Endothelial cell of umbilical vein (primary cell): Measurements from ENCODE around the gene SNCAIP. TPM values are rescaled to one million over a fixed set of nuclear protein-coding genes. Genes with fewer than 3 reads are reported as not detected.

Experiments used
- BruUV-seq: library from RNA; stranded (reverse); fragments of 400-500 nt; replicated peaks from 2 replicates; lab custom pipeline; 2021; lab: Mats Ljungman, UMichigan
- CTCF ChIA-PET: fragments of 300-600, 350-600 bp; sonication (Branson Sonifier 250); formaldehyde crosslinking; loops from one replicate; lab custom pipeline; 2021; ENCODE audit warnings: antibody characterized with exemption, inconsistent platforms; lab: Charles Lee
- POLR2A ChIA-PET: fragments of 300-600, 350-600 bp; sonication (Branson Sonifier 250); formaldehyde crosslinking; loops from one replicate; lab custom pipeline; 2021; ENCODE audit warnings: antibody characterized with exemption, inconsistent platforms; lab: Charles Lee
- DNase-seq: peaks from one replicate; pipeline ENCODE4 v3.0.0-alpha.2; 2011; ENCODE audit warnings: low read depth, low spot score
- FAIRE-seq: peaks from 2 replicates; lab custom pipeline; 2011; peaks lifted over from hg19 to GRCh38; lab: Jason Lieb, UNC
- H2AFZ ChIP-seq: 2 replicates; pipeline ENCODE4 v1.6.0; 2012; ENCODE audit warnings: low read depth, low read length, control low read depth, inconsistent platforms
- H3K27ac ChIP-seq: 2 replicates; pipeline ENCODE4 v1.5.1; 2011; ENCODE audit warnings: low read depth, mild to moderate bottlenecking, control low read depth, low read length, moderate library complexity; ENCODE audit not compliant: insufficient read depth
- H3K27me3 ChIP-seq, 2 experiments: 2 replicates each; pipeline versions ENCODE4 v1.6.0 to v1.6.1; 2011; ENCODE audit warnings: low read length in 2 of 2, mixed read lengths in 1 of 2; ENCODE audit not compliant: control insufficient read depth in 2 of 2, insufficient read depth in 2 of 2
- H3K36me3 ChIP-seq, 2 experiments: 2 replicates in 1 of 2; 3 replicates in 1 of 2; pipeline ENCODE4 v1.5.1; 2011; ENCODE audit warnings: low read length in 2 of 2, mild to moderate bottlenecking in 1 of 2, moderate library complexity in 1 of 2; ENCODE audit not compliant: control insufficient read depth in 2 of 2, insufficient read depth in 2 of 2; ENCODE audit errors: extremely low read depth in 1 of 2
- H3K4me1 ChIP-seq: 3 replicates; pipeline ENCODE4 v1.5.1; 2011; ENCODE audit warnings: mild to moderate bottlenecking, low read length; ENCODE audit not compliant: control insufficient read depth, insufficient read depth; ENCODE audit errors: extremely low read depth
- H3K4me2 ChIP-seq: 2 replicates; pipeline ENCODE4 v1.6.1; 2011; ENCODE audit warnings: low read length, control low read depth, mixed read lengths; ENCODE audit not compliant: insufficient read depth
- H3K4me3 ChIP-seq, 3 experiments: fragments of 200-600 bp in 1 of 3; sonication (generic), shearing (Covaris generic) in 1 of 3; replicated peaks in 1 of 3; 2 replicates each; pipeline ENCODE4 v1.5.1; 2011 to 2016; ENCODE audit warnings: control low read depth in 3 of 3, low read length in 3 of 3, mild to moderate bottlenecking in 2 of 3, inconsistent platforms in 1 of 3, low read depth in 1 of 3, moderate library complexity in 1 of 3; ENCODE audit not compliant: insufficient read depth in 1 of 3
- H3K79me2 ChIP-seq: 2 replicates; pipeline ENCODE4 v1.6.0; 2012; ENCODE audit warnings: low read length, inconsistent platforms; ENCODE audit not compliant: control insufficient read depth, insufficient read depth
- H3K9ac ChIP-seq: replicated peaks from 2 replicates; pipeline ENCODE3; 2011; ENCODE audit warnings: low read length, control low read depth; ENCODE audit not compliant: insufficient read depth; ENCODE audit errors: extremely low read depth
- H3K9me1 ChIP-seq: replicated peaks from 3 replicates; pipeline ENCODE4 v1.6.0; 2011; ENCODE audit warnings: mild to moderate bottlenecking, low read length; ENCODE audit not compliant: control insufficient read depth, insufficient read depth; ENCODE audit errors: extremely low read depth
- H3K9me3 ChIP-seq: replicated peaks from 2 replicates; pipeline ENCODE4 v1.5.1; 2012; ENCODE audit warnings: low read length, inconsistent platforms; ENCODE audit not compliant: control insufficient read depth, insufficient read depth
- H4K20me1 ChIP-seq: replicated peaks from 2 replicates; pipeline ENCODE3; 2011; ENCODE audit warnings: mild to moderate bottlenecking, low read length; ENCODE audit not compliant: control insufficient read depth, insufficient read depth; ENCODE audit errors: extremely low read depth
- EZH2 ChIP-seq: IDR thresholded peaks from 2 replicates; pipeline ENCODE4 v1.6.1; 2012; ENCODE audit warnings: borderline replicate concordance, low read depth, mild to moderate bottlenecking, moderate library complexity, low read length, inconsistent platforms; ENCODE audit not compliant: severe bottlenecking
- FOS ChIP-seq: IDR thresholded peaks from 2 replicates; pipeline ENCODE4 v1.6.1; 2011; ENCODE audit warnings: mild to moderate bottlenecking, low read length, moderate library complexity, borderline replicate concordance; ENCODE audit not compliant: insufficient read depth
- GATA2 ChIP-seq: IDR thresholded peaks from 2 replicates; pipeline ENCODE4 v1.7.0; 2011; ENCODE audit warnings: low read depth, mild to moderate bottlenecking, moderate library complexity, mixed read lengths, low read length; ENCODE audit not compliant: insufficient read length, insufficient read depth
- JUN ChIP-seq: IDR thresholded peaks from 2 replicates; pipeline ENCODE4 v1.6.1; 2011; ENCODE audit warnings: borderline replicate concordance, low read depth; ENCODE audit not compliant: insufficient read length, insufficient read depth
- MYC ChIP-seq: IDR thresholded peaks from one replicate; pipeline ENCODE4 v1.6.1; 2011; ENCODE audit warnings: mild to moderate bottlenecking, low read depth, low read length
- POLR2A ChIP-seq: IDR thresholded peaks from 2 replicates; pipeline ENCODE4 v1.6.1; 2012; ENCODE audit warnings: low read depth, mild to moderate bottlenecking, control low read depth, low read length
- POLR2AphosphoS5 ChIP-seq: IDR thresholded peaks from 2 replicates; pipeline ENCODE4 v1.6.1; 2012; ENCODE audit warnings: low read depth, mild to moderate bottlenecking, control low read depth, low read length, moderate library complexity; ENCODE audit not compliant: insufficient read depth
- dilution Hi-C: fragments of 300-500 bp; cut with MboI; formaldehyde crosslinking; loops from one replicate; pipeline ENCODE4 v1.15.0; 2019; ENCODE audit warnings: low sequenced_read_pairs; ENCODE audit not compliant: extremely low pct_ligation_motif_present
- intact Hi-C: fragments of 100-400 bp; cut with micrococcal nuclease; formaldehyde crosslinking; loops from one replicate; pipeline ENCODE4 v1.10.0; 2022
- polyA plus RNA-seq, 4 experiments: library from polyadenylated mRNA; depleted of rRNA in 3 of 4; stranded (reverse) in 3 of 4; unstranded in 1 of 4; fragments of >200 nt; gene quantifications; 2 replicates each; pipeline versions ENCODE4 v1.2.1 to v1.2.3, GENCODE V29; 2011 to 2012; ENCODE audit warnings: missing spikeins in 1 of 4
- total RNA-seq: library from RNA; stranded (reverse); gene quantifications from 2 replicates; pipeline ENCODE4 v1.2.3, GENCODE V29; 2021
- TF ChIP-seq, protein P1 (sequence below): IDR thresholded peaks from 2 replicates; pipeline ENCODE4 v1.6.1; 2011; ENCODE audit not compliant: insufficient read depth, insufficient read length
- TF ChIP-seq, protein P2 (sequence below), 2 donors: IDR thresholded peaks; 1 replicate in 1 of 2; 2 replicates in 1 of 2; pipeline ENCODE4 v1.5.1; 2011; ENCODE audit warnings: low read length in 2 of 2, mild to moderate bottlenecking in 2 of 2, moderate library complexity in 2 of 2, control low read depth in 1 of 2, inconsistent platforms in 1 of 2, low read depth in 1 of 2; ENCODE audit not compliant: insufficient read depth in 1 of 2; ENCODE audit errors: extremely low read depth in 1 of 2

Gene SNCAIP
- total and polyA plus RNA-seq, 2 donors (not counting 3 experiments of a cell fraction or from before 2014, with no cell fraction given): 13.1 to 42.0 TPM

DNA sequence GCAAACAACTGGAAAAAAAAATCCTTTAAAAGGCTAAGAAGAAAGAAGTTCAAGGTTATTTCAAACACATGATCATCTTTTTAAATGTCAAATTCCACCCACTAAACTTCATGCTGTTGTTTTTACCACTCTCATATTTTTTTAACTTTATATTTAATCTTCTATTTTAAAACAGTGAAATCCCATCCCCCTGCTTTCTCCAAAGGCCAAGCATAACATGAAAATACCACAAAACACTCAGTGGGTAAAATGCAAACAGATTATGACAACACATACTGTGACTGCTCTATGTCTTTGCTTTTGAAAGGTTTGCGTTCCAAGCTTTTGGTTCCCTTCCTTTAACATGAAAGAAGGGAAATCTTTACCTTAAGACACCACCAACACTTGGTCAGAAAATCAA is 127.6 kb downstream of the SNCAIP start:
- intact Hi-C loops (no loop called here), dilution Hi-C loops (no loop called here)
- H3K9me3 ChIP-seq: no peaks in the 10 kb centered on the region
- ChIA-PET POLR2A (no interaction called here), CTCF (no interaction called here)
- no peaks in the 10 kb centered on the region for H3K9me1 ChIP-seq
- H3K27me3 ChIP-seq: no peaks in the 10 kb centered on the region
- H3K79me2 ChIP-seq: no peaks in the 10 kb centered on the region
- FAIRE-seq (no peak), DNase-seq (no peak)
- H3K9ac ChIP-seq: no peak overlapping the region
- H2AFZ ChIP-seq: no peak overlapping the region
- no peak overlapping the region for H3K4me3 ChIP-seq
- H3K4me1 ChIP-seq: no peaks in the 10 kb centered on the region
- H4K20me1 ChIP-seq: no peaks in the 10 kb centered on the region
- BruUV-seq: no TSS peak
- no peak overlapping the region for H3K4me2 ChIP-seq
- H3K36me3 ChIP-seq: peaks cover 0 to 1% of the 10 kb centered on the region in 2 experiments
- no peak overlapping the region for H3K27ac ChIP-seq
- TF ChIP-seq EZH2: no peak
- no peak for TF ChIP-seq POLR2AphosphoS5
- no peak for TF ChIP-seq GATA2
- no peak for TF ChIP-seq POLR2A
- TF ChIP-seq, protein P1, sequence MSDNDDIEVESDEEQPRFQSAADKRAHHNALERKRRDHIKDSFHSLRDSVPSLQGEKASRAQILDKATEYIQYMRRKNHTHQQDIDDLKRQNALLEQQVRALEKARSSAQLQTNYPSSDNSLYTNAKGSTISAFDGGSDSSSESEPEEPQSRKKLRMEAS: no peak
- TF ChIP-seq, protein P2, sequence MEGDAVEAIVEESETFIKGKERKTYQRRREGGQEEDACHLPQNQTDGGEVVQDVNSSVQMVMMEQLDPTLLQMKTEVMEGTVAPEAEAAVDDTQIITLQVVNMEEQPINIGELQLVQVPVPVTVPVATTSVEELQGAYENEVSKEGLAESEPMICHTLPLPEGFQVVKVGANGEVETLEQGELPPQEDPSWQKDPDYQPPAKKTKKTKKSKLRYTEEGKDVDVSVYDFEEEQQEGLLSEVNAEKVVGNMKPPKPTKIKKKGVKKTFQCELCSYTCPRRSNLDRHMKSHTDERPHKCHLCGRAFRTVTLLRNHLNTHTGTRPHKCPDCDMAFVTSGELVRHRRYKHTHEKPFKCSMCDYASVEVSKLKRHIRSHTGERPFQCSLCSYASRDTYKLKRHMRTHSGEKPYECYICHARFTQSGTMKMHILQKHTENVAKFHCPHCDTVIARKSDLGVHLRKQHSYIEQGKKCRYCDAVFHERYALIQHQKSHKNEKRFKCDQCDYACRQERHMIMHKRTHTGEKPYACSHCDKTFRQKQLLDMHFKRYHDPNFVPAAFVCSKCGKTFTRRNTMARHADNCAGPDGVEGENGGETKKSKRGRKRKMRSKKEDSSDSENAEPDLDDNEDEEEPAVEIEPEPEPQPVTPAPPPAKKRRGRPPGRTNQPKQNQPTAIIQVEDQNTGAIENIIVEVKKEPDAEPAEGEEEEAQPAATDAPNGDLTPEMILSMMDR (IDR thresholded peaks at IDR 0.05; ENCODE audit: extremely low read depth in 1 of 2, insufficient read depth in 1 of 2, low read depth in 1 of 2, low read length in 2 of 2): no peak
- no peak for TF ChIP-seq FOS
- no peak for TF ChIP-seq MYC
- no peak for TF ChIP-seq JUN
